ENCODE measurements around the gene GFAP.

Gene GFAP

DNA sequence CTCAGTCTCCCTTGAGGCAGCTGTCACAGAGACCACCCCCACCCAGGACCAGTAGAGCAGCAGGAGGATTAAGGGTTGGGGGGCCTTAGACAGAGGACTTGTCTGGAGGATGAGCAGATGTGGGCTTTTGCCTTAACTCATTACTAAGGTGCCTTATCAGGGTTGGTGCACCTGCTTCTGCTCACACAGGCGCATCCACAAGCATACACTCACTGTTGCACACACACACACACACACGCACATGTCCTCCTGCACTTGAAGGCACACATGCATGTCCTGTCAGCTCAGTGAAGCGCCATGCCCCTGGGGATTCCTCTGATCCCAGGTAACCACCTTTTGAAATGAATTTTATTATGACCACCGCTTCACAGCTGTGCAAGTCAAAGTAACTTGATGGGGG is 1.2 kb downstream of the GFAP start:
- no peak for DNase-seq (ENCODE audit: low spot score)

- no peak for DNase-seq (ENCODE audit: low spot score)
Observed at GRCh38 chr17:44913676-44914075, 1.6 kb downstream of the GFAP start.

DNA sequence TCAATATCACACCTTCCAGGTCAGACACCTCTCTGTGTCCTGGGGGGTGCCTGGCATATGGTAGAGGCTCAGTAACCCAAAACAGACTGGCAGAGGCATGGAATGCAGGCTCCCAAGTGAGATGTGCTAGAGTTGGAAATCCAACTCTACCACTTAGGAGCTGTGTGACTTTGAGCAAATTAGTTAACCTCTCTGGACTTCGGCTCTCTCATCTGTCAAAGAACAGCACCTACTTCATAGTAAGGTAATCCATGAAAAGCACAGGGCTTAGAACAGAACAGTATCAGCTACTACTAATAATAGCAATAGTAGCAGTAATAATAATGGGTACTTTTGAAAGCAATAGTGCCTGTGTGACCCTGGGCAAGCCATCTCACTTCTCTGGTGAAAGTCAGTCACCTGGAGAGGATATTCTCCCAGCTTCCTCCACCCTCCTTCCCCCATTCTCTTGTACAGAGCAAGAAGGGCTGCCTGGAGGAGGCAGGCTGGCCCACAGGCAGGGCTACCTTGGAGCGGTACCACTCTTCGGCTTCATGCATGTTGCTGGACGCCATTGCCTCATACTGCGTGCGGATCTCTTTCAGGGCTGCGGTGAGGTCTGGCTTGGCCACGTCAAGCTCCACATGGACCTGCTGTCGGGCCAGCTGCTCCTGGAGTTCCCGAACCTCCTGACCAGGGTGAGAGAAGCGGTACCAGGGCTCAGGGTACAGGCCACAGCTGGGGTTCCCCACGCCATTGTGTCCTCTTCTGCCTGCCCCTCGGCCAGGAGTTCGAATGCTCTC is 2.3 kb downstream of the GFAP start:
- DNase-seq (ENCODE audit: low spot score), result no peak

- peak; percentile 88 for DNase-seq (ENCODE audit: low spot score)
Observed at GRCh38 chr17:44911133-44912001, 3.9 kb downstream of the GFAP start.

GRCh38 chr17:44910231-44911106 is 4.8 kb downstream of the GFAP start:
- DNase-seq (ENCODE audit: low spot score), result no peak

- no peak for DNase-seq (ENCODE audit: low spot score)
Observed at GRCh38 chr17:44909681-44910144, 5.6 kb downstream of the GFAP start.

DNA sequence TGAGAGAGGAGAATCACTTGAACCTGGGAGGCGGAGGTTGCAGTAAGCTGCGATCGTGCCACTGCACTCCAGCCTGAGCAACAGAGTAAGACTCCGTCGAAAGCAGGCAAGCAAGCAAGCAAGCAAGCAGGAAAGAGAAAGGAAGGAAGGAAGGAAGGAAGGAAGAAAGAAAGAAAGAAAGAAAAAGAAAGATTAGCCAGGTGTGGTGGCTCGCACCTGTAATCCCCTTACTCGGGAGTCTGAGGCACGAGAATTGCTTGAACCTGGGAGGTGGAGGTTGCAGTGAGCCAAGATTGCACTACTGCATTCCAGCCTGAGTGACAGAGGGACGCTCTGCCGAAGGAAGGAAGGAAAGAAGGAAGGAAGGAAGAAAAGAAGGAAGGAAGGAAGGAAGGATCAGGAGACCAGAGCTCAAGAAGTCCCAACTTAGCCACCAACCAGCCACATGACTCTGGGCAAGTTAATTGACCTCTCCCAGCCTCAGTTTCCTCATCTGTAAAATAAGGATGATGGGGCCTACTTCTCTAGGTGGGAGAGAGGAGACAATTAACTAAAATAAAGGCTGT is 6.5 kb downstream of the GFAP start:
- no peak for DNase-seq (ENCODE audit: low spot score)

DNA sequence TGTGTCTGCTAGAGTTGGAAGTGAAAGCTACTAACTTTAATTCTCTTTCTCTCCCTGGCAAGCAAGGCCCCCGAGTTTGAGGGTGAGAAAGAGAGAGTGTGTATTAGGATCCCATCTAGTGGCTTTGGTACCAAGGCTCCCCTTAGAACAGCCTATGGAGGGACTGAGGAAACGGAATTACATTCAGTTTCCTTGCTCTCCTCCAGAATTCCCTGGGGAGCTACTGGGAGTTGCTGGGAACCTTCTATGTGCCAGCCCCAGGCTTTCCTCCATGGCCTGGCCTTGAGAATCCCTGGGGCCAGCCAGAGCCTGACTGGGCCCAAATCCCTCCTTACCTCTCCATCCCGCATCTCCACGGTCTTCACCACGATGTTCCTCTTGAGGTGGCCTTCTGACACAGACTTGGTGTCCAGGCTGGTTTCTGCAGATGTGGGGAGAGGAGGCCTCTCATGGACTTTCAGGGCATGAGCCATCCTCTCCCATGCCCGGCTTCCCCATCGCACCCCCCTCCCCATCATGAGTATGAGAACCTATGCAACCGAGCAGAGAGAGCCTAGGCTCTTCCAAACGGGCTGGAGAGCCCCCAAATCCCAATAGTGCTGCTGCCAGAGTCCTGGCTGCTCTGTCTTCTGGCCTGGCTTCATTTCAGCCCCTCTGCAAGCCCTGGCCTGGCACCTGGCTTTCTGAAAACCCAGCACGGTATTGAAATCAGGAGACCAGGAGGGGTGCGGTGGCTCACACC is 7.4 kb downstream of the GFAP start:
- no peak for DNase-seq (ENCODE audit: low spot score)

GRCh38 chr17:44906763-44907728 is 8.3 kb downstream of the GFAP start:
- DNase-seq (ENCODE audit: low spot score), result peak; percentile 6

DNA sequence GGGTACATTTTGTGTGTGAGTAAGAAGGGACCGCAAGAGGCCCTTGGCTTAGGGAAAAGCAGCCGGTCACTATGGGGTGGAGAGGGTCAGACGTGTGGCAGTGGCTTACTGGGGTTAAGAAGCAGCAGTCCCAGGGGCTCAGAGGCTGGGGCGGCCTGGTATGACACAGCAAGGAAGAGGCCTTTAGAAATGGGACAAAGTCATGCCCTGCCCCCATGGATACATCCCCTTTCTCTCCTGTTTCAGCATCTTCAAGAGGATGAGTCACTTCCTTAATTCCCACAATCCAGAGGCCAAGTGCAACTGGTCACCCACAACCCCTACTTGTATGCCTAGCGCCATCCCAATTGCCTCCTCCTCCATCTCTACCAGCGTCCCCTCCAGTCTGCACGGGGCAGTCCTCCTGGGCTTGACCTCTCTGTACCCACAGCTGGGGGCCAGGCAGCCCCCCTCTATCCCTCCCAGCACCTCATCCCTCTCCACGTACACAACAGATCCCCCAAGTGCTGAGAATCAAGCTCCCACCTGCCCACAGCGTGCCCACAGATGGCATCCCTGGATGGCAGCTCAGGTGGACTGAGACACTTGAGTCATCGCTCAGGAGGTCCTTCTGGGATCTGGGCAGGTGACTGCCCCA is 9.2 kb downstream of the GFAP start:
- no peak for DNase-seq (ENCODE audit: low spot score)

DNA sequence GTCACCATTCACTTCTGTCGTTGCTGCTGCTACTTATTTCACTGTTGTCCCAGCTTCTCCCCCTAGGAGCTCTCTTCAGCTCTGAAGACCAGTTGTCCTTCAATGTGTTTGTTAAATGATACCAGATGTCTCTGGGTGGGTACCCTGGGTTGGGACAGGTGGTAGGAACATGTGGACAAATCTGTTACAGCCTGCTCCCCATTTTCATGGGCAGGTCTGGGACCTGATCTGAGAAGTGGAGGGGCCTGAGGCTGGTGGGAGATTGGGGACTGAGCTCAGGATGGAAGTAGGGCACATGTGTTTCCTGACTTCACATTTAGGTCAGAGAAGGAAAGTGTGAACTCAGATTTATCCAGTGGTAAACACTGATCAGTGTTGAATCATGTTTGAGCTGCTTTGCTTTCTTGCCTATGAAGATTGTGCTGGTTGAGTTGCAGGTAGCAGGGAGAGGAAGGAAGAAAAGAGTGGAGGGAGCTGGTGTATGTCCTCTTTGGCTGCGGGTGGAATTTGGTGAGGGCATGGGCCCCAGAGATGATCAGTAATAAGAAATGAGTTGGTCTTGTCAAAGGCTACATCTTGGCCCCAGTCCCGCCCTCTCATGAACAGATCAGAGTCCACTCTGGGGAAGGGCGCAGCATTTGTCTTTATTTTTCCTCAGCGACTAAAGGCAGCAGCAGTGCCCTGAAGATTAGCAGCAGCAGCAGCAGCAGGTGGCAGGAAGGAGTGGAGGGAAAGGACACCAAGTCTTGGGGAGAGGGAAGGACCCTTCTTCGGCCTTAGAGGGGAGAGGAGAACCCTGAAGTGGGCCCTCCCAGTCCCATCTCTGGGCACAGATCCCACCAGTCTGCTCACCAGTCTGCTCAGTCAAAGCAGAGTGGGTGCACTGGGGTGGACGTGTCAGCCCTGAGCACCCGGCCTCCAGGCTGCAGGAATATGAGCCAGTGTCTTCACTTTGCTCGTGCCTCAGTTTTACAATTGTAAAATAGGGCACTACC is 10.0 kb downstream of the GFAP start:
- no peak for DNase-seq (ENCODE audit: low spot score)

- no peak for DNase-seq (ENCODE audit: low spot score)
Observed at GRCh38 chr17:44904001-44904984, 11.0 kb downstream of the GFAP start.

DNA sequence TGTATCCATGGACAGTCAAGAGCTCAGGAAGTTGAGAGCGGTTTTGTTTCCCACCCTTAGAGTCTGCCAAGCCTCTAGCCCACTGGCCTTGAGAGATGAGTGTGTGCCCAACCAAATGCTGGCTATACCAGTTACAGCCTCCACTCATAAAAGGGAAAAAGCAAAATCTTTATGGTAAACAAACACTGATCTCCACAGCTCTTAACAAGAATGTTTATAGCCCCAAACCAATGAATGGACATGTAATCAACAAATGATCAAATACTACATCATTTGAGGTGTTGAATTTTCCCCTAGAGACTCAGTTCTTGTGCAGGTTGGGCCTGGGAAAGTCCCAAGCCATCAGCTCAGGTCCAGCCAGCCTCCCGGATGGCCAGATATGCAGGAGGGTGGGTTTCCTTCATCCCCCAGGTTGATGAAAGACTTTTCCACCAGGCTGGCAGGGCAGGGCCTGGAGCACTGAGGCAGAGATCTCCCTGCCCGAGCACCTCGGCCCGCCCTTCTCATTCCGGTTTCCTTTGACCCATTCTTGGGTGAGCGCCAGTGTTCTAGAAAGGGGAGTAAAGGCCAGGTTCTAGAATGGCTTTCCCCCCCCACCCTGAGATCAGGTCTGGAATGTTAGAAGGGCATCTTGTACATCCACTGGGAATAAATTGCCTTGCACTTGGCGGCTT is 12.2 kb downstream of the GFAP start:
- DNase-seq (ENCODE audit: low spot score), result no peak

- DNase-seq (ENCODE audit: low spot score), result no peak
Observed at GRCh38 chr17:44902135-44902760, 13.1 kb downstream of the GFAP start.

DNA sequence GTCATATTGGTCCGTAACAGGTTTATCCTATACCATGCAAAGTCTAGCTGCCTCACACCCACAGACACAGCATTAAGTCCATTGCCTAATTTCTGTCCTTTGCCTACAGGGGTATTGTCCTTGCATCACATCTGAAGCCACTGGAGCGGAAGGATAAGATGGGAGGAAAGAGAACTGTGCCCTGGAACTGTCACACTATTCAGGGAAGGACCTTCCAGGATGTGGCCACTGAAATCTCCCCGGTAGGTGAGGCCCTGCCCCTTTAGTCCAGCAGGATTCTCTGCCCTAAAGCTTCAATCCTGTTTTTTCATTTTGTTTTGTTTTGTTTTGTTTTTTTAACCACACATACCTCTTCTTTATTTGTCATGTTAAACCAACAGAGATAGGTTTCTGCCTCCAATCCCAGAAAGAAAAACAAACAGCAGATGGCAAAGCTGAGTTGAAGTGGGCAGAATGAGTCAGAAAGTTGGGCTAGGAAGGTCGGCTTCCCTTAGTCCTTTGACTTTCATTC is 13.8 kb downstream of the GFAP start:
- no peak for DNase-seq (ENCODE audit: low spot score)

DNA sequence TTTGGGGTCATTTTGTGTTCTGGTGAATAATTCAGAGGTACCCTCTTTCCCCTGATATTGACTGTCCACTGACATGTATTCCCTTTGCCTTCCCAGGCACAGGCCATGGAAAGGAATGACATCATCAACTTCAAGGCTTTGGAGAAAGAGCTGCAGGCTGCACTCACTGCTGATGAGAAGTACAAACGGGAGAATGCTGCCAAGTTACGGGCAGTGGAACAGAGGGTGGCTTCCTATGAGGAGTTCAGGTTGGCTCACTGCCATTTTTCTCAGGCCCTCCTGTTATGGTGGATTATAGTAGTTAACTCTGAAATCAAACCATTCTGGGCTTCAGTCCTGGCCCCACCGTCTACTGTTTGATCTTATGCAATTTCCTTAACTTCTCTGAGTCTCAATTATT is 14.4 kb downstream of the GFAP start:
- no peak for DNase-seq (ENCODE audit: low spot score)

Data from HuH-7.5 (cell line).